Measurements from ENCODE around the gene SARS1. TPM values are rescaled to one million over a fixed set of nuclear protein-coding genes. Genes with fewer than 3 reads are reported as not detected.

SARS1 gene
- total and polyA plus RNA-seq, 2 of the 13 experiments (the other 11 are each of a cell fraction or from before 2014, with no cell fraction given): 103 to 134 TPM

GRCh38 chr1:109253803-109254620 lies 40.3 kb downstream of the SARS1 start (continued):
- 0 out of 2 replicates have a peak, but pooled peaks have one; percentile 22 for TF ChIP-seq ZNF704 (CRISPR knock-in tag; IDR thresholded peaks at IDR 0.05; ENCODE audit: borderline replicate concordance)
- TF ChIP-seq SCMH1 (CRISPR knock-in tag; IDR thresholded peaks at IDR 0.05; ENCODE audit: borderline replicate concordance): no peak
- no peak for TF ChIP-seq NFRKB (IDR thresholded peaks at IDR 0.05)
- TF ChIP-seq ZNF770 (CRISPR knock-in tag; IDR thresholded peaks at IDR 0.05): peak; percentile 64
- TF ChIP-seq MTA1 (CRISPR knock-in tag; IDR thresholded peaks at IDR 0.05; ENCODE audit: borderline replicate concordance): peak; percentile 65; the same call in 1 of the 2 replicates
- TF ChIP-seq MAFG (CRISPR knock-in tag; IDR thresholded peaks at IDR 0.05): no peak
- TF ChIP-seq IRF2 (CRISPR knock-in tag; IDR thresholded peaks at IDR 0.05): 0 out of 2 replicates have a peak, but pooled peaks have one; percentile 20
- TF ChIP-seq MIXL1 (CRISPR knock-in tag; IDR thresholded peaks at IDR 0.05): 0 out of 2 replicates have a peak, but pooled peaks have one; percentile 19
- peak; percentile 40; the same call in 1 of the 2 replicates for TF ChIP-seq NR2F2 (IDR thresholded peaks at IDR 0.05; ENCODE audit: borderline replicate concordance, low read depth)
- TF ChIP-seq ARID5B (CRISPR knock-in tag; IDR thresholded peaks at IDR 0.05): peak; percentile 30; the same call in 1 of the 2 replicates
- TF ChIP-seq ZNF292 (CRISPR knock-in tag; IDR thresholded peaks at IDR 0.05; ENCODE audit: borderline replicate concordance, low read depth): 0 out of 2 replicates have a peak, but pooled peaks have one; percentile 65
- peak; percentile 37; the same call in 1 of the 2 replicates for TF ChIP-seq ZNF33B (CRISPR knock-in tag; IDR thresholded peaks at IDR 0.05)
- TF ChIP-seq TARDBP (CRISPR knock-in tag; IDR thresholded peaks at IDR 0.05): peak; percentile 66; the same call in 1 of the 2 replicates
- TF ChIP-seq NR2C2 (CRISPR knock-in tag; IDR thresholded peaks at IDR 0.05; ENCODE audit: borderline replicate concordance): no peak
- no peak for TF ChIP-seq ZNF546 (CRISPR knock-in tag; conservative IDR thresholded peaks at IDR 0.05)
- TF ChIP-seq TBX2 (CRISPR knock-in tag; IDR thresholded peaks at IDR 0.05; ENCODE audit: borderline replicate concordance): peak; percentile 58
- 0 out of 2 replicates have a peak, but pooled peaks have one; percentile 35 for TF ChIP-seq ZNF784 (CRISPR knock-in tag; IDR thresholded peaks at IDR 0.05; ENCODE audit: borderline replicate concordance)
- TF ChIP-seq BORCS8-MEF2B (CRISPR knock-in tag; IDR thresholded peaks at IDR 0.05): no peak; the same call in 1 of the 2 replicates
- TF ChIP-seq CERS6 (CRISPR knock-in tag; IDR thresholded peaks at IDR 0.05): no peak
- no peak for TF ChIP-seq NKX3-1 (CRISPR knock-in tag; IDR thresholded peaks at IDR 0.05)

Data from HepG2 (cell line).